CD4-positive, alpha-beta T cell treated with Interleukin-1 beta for 1 hour (primary cell): ENCODE results near the gene PLXDC2.

Experiments
- DNase-seq, 2 donors: peaks; one replicate each; pipeline ENCODE4 v3.0.0-alpha.2; 2020 to 2022

PLXDC2 gene

GRCh38 chr10:19862811-19863515 lies 46.7 kb downstream of the PLXDC2 start:
- no peak for DNase-seq

- DNase-seq: no peak
Measured at GRCh38 chr10:19865676-19866075, 49.4 kb downstream of the PLXDC2 start.

GRCh38 chr10:19869370-19869769 lies 53.1 kb downstream of the PLXDC2 start:
- DNase-seq: no peak

- no peak for DNase-seq
Measured at GRCh38 chr10:19872504-19873271, 56.5 kb downstream of the PLXDC2 start.

- DNase-seq: no peak
Measured at GRCh38 chr10:19874190-19874589, 58.0 kb downstream of the PLXDC2 start.

GRCh38 chr10:19874791-19875190 lies 58.6 kb downstream of the PLXDC2 start:
- DNase-seq: no peak

- DNase-seq: no peak
Measured at GRCh38 chr10:19876570-19876969, 60.3 kb downstream of the PLXDC2 start.

GRCh38 chr10:19877466-19878255 lies 61.4 kb downstream of the PLXDC2 start:
- no peak for DNase-seq

- DNase-seq: no peak
Measured at GRCh38 chr10:19882621-19883020, 66.4 kb downstream of the PLXDC2 start.

GRCh38 chr10:19888061-19888660 lies 71.9 kb downstream of the PLXDC2 start:
- DNase-seq: no peak

GRCh38 chr10:19889256-19889655 lies 73.0 kb downstream of the PLXDC2 start:
- no peak for DNase-seq

- DNase-seq: no peak
Measured at GRCh38 chr10:19891429-19891828, 75.2 kb downstream of the PLXDC2 start.

GRCh38 chr10:19892270-19892669 lies 76.0 kb downstream of the PLXDC2 start:
- no peak for DNase-seq

- DNase-seq: no peak
Measured at GRCh38 chr10:19892677-19893076, 76.4 kb downstream of the PLXDC2 start.

GRCh38 chr10:19895500-19895899 lies 79.3 kb downstream of the PLXDC2 start:
- no peak for DNase-seq

- DNase-seq: no peak
Measured at GRCh38 chr10:19902456-19902855, 86.2 kb downstream of the PLXDC2 start.

- DNase-seq: no peak
Measured at GRCh38 chr10:19904202-19904661, 88.0 kb downstream of the PLXDC2 start.

- no peak for DNase-seq
Measured at GRCh38 chr10:19906108-19906791, 90.0 kb downstream of the PLXDC2 start.

GRCh38 chr10:19908991-19909696 lies 92.9 kb downstream of the PLXDC2 start:
- DNase-seq: no peak

GRCh38 chr10:19911886-19912285 lies 95.7 kb downstream of the PLXDC2 start:
- DNase-seq: no peak

GRCh38 chr10:19913987-19914386 lies 97.8 kb downstream of the PLXDC2 start:
- DNase-seq: no peak

- no peak for DNase-seq
Measured at GRCh38 chr10:19915125-19915524, 98.9 kb downstream of the PLXDC2 start.
